ENCODE data around the gene ELN. TPM values are rescaled to one million over a fixed set of nuclear protein-coding genes. Genes with fewer than 3 reads are reported as not detected.
"Not testable (repeated sequence)": the region's sequence is repeated elsewhere in the genome, so short reads cannot be mapped to it uniquely, and the experiment has no call there.

The ELN gene
- total and polyA plus RNA-seq, 2 donors (not counting 1 experiment from before 2014, with no cell fraction given) = 2.1 to 11.0 TPM

GRCh38 chr7:74044366-74045350 is 16.7 kb downstream of the ELN start:
- Histone ChIP-seq H3K4me3 (replicated peaks in 1 of 4; ENCODE audit: control extremely low read depth in 1 of 4, insufficient read depth in 1 of 4, low read depth in 3 of 4, low read length in 4 of 4) (no peak overlapping the region), H3K36me3 (ENCODE audit: control insufficient read depth, insufficient read depth, low read length) (no peaks in the 10 kb centered on the region), H3K9ac (ENCODE audit: insufficient read depth, low read length) (no peak overlapping the region), H2AFZ (ENCODE audit: low read length) (no peak overlapping the region), H4K20me1 (ENCODE audit: control insufficient read depth, extremely low read depth, insufficient read depth, low read length) (peaks cover 2% of the 10 kb centered on the region), H3K4me2 (ENCODE audit: extremely low read depth, insufficient read depth, low read length) (no peak overlapping the region), H3K27me3 (ENCODE audit: control insufficient read depth, insufficient read depth, low read length) (no peaks in the 10 kb centered on the region), H3K27ac (ENCODE audit: insufficient read depth, low read length) (no peak overlapping the region), H3K9me3 (ENCODE audit: control insufficient read depth, insufficient read depth, low read depth, low read length) (no peaks in the 10 kb centered on the region), H3K4me1 (ENCODE audit: control insufficient read depth, extremely low read depth, insufficient read depth, low read length) (no peaks in the 10 kb centered on the region), H3K79me2 (ENCODE audit: control insufficient read depth, insufficient read depth, low read length) (no peaks in the 10 kb centered on the region)
- TF ChIP-seq CTCF (conservative IDR thresholded peaks at IDR 0.05 in 1 of 2, IDR thresholded peaks at IDR 0.05 in 1 of 2; ENCODE audit: low read depth in 1 of 2, low read length in 2 of 2) (no peak), EZH2 (IDR thresholded peaks at IDR 0.05; ENCODE audit: low read length, missing control alignments) (no peak)
- DNase-seq (ENCODE audit: low read depth in 2 of 2) = no peak

- H3K9ac ChIP-seq (ENCODE audit: insufficient read depth, low read length) = not testable (repeated sequence)
Observed at GRCh38 chr7:74046581-74046980, 18.6 kb downstream of the ELN start.

GRCh38 chr7:74047804-74048380 is 19.9 kb downstream of the ELN start:
- TF ChIP-seq EZH2 (IDR thresholded peaks at IDR 0.05; ENCODE audit: low read length, missing control alignments) (no peak), CTCF (conservative IDR thresholded peaks at IDR 0.05 in 1 of 2, IDR thresholded peaks at IDR 0.05 in 1 of 2; ENCODE audit: low read depth in 1 of 2, low read length in 2 of 2) (no peak)
- H3K4me1 ChIP-seq (ENCODE audit: control insufficient read depth, extremely low read depth, insufficient read depth, low read length) = no peaks in the 10 kb centered on the region
- no peak overlapping the region for H3K4me2 ChIP-seq (ENCODE audit: extremely low read depth, insufficient read depth, low read length)
- no peaks in the 10 kb centered on the region for H3K79me2 ChIP-seq (ENCODE audit: control insufficient read depth, insufficient read depth, low read length)
- no peak for DNase-seq (ENCODE audit: low read depth in 2 of 2)
- H3K4me3 ChIP-seq (replicated peaks in 1 of 4; ENCODE audit: control extremely low read depth in 1 of 4, insufficient read depth in 1 of 4, low read depth in 3 of 4, low read length in 4 of 4) = no peak overlapping the region
- H3K9me3 ChIP-seq (ENCODE audit: control insufficient read depth, insufficient read depth, low read depth, low read length) = no peaks in the 10 kb centered on the region
- no peak overlapping the region for H3K27ac ChIP-seq (ENCODE audit: insufficient read depth, low read length)
- H3K9ac ChIP-seq (ENCODE audit: insufficient read depth, low read length) = no peak overlapping the region
- H3K36me3 ChIP-seq (ENCODE audit: control insufficient read depth, insufficient read depth, low read length) = no peaks in the 10 kb centered on the region
- no peak overlapping the region for H2AFZ ChIP-seq (ENCODE audit: low read length)
- H4K20me1 ChIP-seq (ENCODE audit: control insufficient read depth, extremely low read depth, insufficient read depth, low read length) = peaks cover 2% of the 10 kb centered on the region
- peaks cover 3% of the 10 kb centered on the region for H3K27me3 ChIP-seq (ENCODE audit: control insufficient read depth, insufficient read depth, low read length)

More at GRCh38 chr7:74046581-74046980, 18.6 kb downstream of the ELN start:
- H3K4me3 ChIP-seq (replicated peaks in 1 of 4; ENCODE audit: control extremely low read depth in 1 of 4, insufficient read depth in 1 of 4, low read depth in 3 of 4, low read length in 4 of 4); H3K27ac ChIP-seq (ENCODE audit: insufficient read depth, low read length); H3K9me3 ChIP-seq (ENCODE audit: control insufficient read depth, insufficient read depth, low read depth, low read length); H3K27me3 ChIP-seq (ENCODE audit: control insufficient read depth, insufficient read depth, low read length); H2AFZ ChIP-seq (ENCODE audit: low read length); H4K20me1 ChIP-seq (ENCODE audit: control insufficient read depth, extremely low read depth, insufficient read depth, low read length); H3K4me2 ChIP-seq (ENCODE audit: extremely low read depth, insufficient read depth, low read length); H3K4me1 ChIP-seq (ENCODE audit: control insufficient read depth, extremely low read depth, insufficient read depth, low read length); H3K79me2 ChIP-seq (ENCODE audit: control insufficient read depth, insufficient read depth, low read length); DNase-seq (ENCODE audit: low read depth in 2 of 2); H3K36me3 ChIP-seq (ENCODE audit: control insufficient read depth, insufficient read depth, low read length): not testable (repeated sequence)

Data from fibroblast of lung (primary cell).